GM23338 (cell line): ENCODE data around the gene P2RY6. TPM values are rescaled to one million over a fixed set of nuclear protein-coding genes. Genes with fewer than 3 reads are reported as not detected.

Experiments used
- ATAC-seq: fragments of 200-7000 bp; cut with Tn5 transposase; 3 replicates; pipeline ENCODE4 v1.9.1; 2020
- DNase-seq: peaks from one replicate; pipeline ENCODE4 v3.0.0-alpha.2; 2015; ENCODE audit warnings: low spot score
- H2AFZ ChIP-seq: fragments of 200-600 bp; sonication (generic); 2 replicates; pipeline ENCODE4 v1.8.0; 2016; ENCODE audit warnings: antibody characterized with exemption, mild to moderate bottlenecking, moderate library complexity
- H3F3A ChIP-seq: fragments of 200-600 bp; sonication (generic); replicated peaks from 2 replicates; pipeline ENCODE4 v1.8.0; 2017; ENCODE audit warnings: antibody characterized with exemption, mixed run types, low read depth
- H3K27ac ChIP-seq: fragments of 200-600 bp; sonication (generic); 2 replicates; pipeline ENCODE4 v1.6.1; 2016; ENCODE audit warnings: low read depth
- H3K27me3 ChIP-seq: fragments of 200-600 bp; sonication (generic); 2 replicates; pipeline ENCODE4 v1.8.0; 2016; ENCODE audit warnings: mild to moderate bottlenecking, mixed run types, moderate library complexity; ENCODE audit not compliant: insufficient read depth
- H3K36me3 ChIP-seq: fragments of 200-600 bp; sonication (generic); 2 replicates; pipeline ENCODE4 v1.8.0; 2016; ENCODE audit warnings: mild to moderate bottlenecking; ENCODE audit not compliant: insufficient read depth
- H3K4me1 ChIP-seq: fragments of 200-600 bp; sonication (generic); 2 replicates; pipeline ENCODE4 v1.8.0; 2016; ENCODE audit warnings: mild to moderate bottlenecking, moderate library complexity; ENCODE audit not compliant: insufficient read depth
- H3K4me2 ChIP-seq: fragments of 200-600 bp; sonication (generic); 2 replicates; pipeline ENCODE4 v1.7.1; 2017; ENCODE audit warnings: mixed run types
- H3K4me3 ChIP-seq: fragments of 200-600 bp; sonication (generic); 2 replicates; pipeline ENCODE4 v1.6.1; 2016; ENCODE audit warnings: mixed run types
- H3K79me2 ChIP-seq: fragments of 200-600 bp; sonication (generic); replicated peaks from 2 replicates; pipeline ENCODE4 v1.8.0; 2017; ENCODE audit warnings: mild to moderate bottlenecking; ENCODE audit not compliant: insufficient read depth
- H3K9me2 ChIP-seq: fragments of 200-600 bp; sonication (generic); 2 replicates; pipeline ENCODE4 v1.8.0; 2017; ENCODE audit not compliant: insufficient read depth
- H4K20me1 ChIP-seq: fragments of 200-600 bp; sonication (generic); replicated peaks from 2 replicates; pipeline ENCODE4 v1.8.0; 2017; ENCODE audit warnings: mild to moderate bottlenecking; ENCODE audit not compliant: insufficient read depth
- H3K27ac Mint-ChIP-seq: 2 replicates; pipeline ENCODE4 v1.8.0; 2020; ENCODE audit warnings: inconsistent platforms, mild to moderate bottlenecking, moderate library complexity, mixed read lengths
- H3K27me3 Mint-ChIP-seq: 3 replicates; pipeline ENCODE4 v1.8.0; 2022; ENCODE audit warnings: low read depth, mild to moderate bottlenecking, moderate library complexity, mixed read lengths, inconsistent platforms; ENCODE audit not compliant: insufficient read depth, poor library complexity
- H3K36me3 Mint-ChIP-seq: 3 replicates; pipeline ENCODE4 v1.8.0; 2021; ENCODE audit warnings: low read depth, mild to moderate bottlenecking, inconsistent platforms, moderate library complexity, mixed read lengths
- H3K4me1 Mint-ChIP-seq: 3 replicates; pipeline ENCODE4 v1.8.0; 2020; ENCODE audit warnings: mild to moderate bottlenecking, inconsistent platforms, mixed read lengths
- H3K4me3 Mint-ChIP-seq: 3 replicates; pipeline ENCODE4 v1.8.0; 2021; ENCODE audit warnings: moderate library complexity, mild to moderate bottlenecking, inconsistent platforms, mixed read lengths
- H3K9me3 Mint-ChIP-seq: 3 replicates; pipeline ENCODE4 v1.8.0; 2020; ENCODE audit warnings: moderate library complexity, mild to moderate bottlenecking, inconsistent platforms, mixed read lengths
- CREB1 ChIP-seq: fragments of 250-450 bp; sonication (Bioruptor Pico); IDR thresholded peaks from 2 replicates; pipeline ENCODE4 v1.5.0; 2020; ENCODE audit warnings: low read depth, mild to moderate bottlenecking, moderate library complexity
- EZH2phosphoT487 ChIP-seq: fragments of 200-600 bp; sonication (generic); IDR thresholded peaks from one replicate; pipeline ENCODE4 v1.8.1; 2018; ENCODE audit warnings: antibody characterized with exemption; ENCODE audit not compliant: unreplicated experiment
- JUNB ChIP-seq: IDR thresholded peaks from one replicate; pipeline ENCODE4 v1.6.1; 2016; ENCODE audit warnings: antibody characterized with exemption; ENCODE audit not compliant: unreplicated experiment
- NANOG ChIP-seq: IDR thresholded peaks from 2 replicates; pipeline ENCODE4 v1.6.1; 2016; ENCODE audit warnings: antibody characterized with exemption, borderline replicate concordance
- POLR2AphosphoS5 ChIP-seq: IDR thresholded peaks from 2 replicates; pipeline ENCODE4 v1.6.1; 2016; ENCODE audit warnings: antibody characterized with exemption, low read depth
- ZNF331 ChIP-seq: fragments of 250-450 bp; sonication (Bioruptor Pico); IDR thresholded peaks from 2 replicates; pipeline ENCODE4 v1.5.0; 2020; ENCODE audit warnings: low read depth, mild to moderate bottlenecking, moderate library complexity
- polyA plus RNA-seq: library from polyadenylated mRNA; unstranded; fragments of >200 nt; fragmentation: Nextera tagmentation; extraction: Ambion mirVana; gene quantifications from 2 replicates; pipeline ENCODE4 v1.2.1, GENCODE V29; 2016
- total RNA-seq: library from RNA; depleted of rRNA; stranded (reverse); fragments of >200 nt; shearing (Covaris generic); gene quantifications from 2 replicates; pipeline ENCODE4 v1.2.3, GENCODE V29; 2014
- TF ChIP-seq, protein P1 (sequence below): fragments of 250-450 bp; sonication (Bioruptor Pico); IDR thresholded peaks from 2 replicates; pipeline ENCODE4 v1.5.0; 2020; ENCODE audit warnings: mild to moderate bottlenecking, moderate library complexity
- TF ChIP-seq, protein P2 (sequence below), 2 experiments: fragments of 200-600 bp in 1 of 2; sonication (generic) in 1 of 2; conservative IDR thresholded peaks; 2 replicates each; pipeline versions ENCODE4 v1.5.1 to v1.6.1; 2016 to 2017; ENCODE audit warnings: antibody characterized with exemption in 2 of 2, low read depth in 2 of 2, mild to moderate bottlenecking in 2 of 2, moderate library complexity in 1 of 2

P2RY6 gene
- total and polyA plus RNA-seq, 2 experiments from 2014 or later: not detected

DNA sequence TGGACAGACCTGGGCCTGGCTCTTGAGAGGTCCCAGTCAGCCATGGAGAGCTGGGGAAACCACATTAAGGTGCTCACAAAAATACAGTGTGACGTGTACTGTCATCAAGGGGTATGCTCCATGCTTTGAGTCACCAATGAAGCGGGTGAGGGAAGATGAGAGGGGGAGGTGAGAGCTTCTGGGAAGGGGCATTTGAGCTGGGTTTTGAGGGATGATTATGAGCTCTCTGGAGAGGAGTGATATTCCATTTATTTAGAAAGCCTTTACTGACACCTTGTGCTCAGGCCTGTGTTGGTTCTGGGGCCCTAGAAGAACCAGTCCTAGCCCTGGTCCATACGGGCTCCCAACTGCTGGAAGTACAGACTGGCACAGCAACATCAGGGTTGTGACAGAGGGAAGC is 25.6 kb downstream of the P2RY6 start (continued):
- TF ChIP-seq, protein P1, sequence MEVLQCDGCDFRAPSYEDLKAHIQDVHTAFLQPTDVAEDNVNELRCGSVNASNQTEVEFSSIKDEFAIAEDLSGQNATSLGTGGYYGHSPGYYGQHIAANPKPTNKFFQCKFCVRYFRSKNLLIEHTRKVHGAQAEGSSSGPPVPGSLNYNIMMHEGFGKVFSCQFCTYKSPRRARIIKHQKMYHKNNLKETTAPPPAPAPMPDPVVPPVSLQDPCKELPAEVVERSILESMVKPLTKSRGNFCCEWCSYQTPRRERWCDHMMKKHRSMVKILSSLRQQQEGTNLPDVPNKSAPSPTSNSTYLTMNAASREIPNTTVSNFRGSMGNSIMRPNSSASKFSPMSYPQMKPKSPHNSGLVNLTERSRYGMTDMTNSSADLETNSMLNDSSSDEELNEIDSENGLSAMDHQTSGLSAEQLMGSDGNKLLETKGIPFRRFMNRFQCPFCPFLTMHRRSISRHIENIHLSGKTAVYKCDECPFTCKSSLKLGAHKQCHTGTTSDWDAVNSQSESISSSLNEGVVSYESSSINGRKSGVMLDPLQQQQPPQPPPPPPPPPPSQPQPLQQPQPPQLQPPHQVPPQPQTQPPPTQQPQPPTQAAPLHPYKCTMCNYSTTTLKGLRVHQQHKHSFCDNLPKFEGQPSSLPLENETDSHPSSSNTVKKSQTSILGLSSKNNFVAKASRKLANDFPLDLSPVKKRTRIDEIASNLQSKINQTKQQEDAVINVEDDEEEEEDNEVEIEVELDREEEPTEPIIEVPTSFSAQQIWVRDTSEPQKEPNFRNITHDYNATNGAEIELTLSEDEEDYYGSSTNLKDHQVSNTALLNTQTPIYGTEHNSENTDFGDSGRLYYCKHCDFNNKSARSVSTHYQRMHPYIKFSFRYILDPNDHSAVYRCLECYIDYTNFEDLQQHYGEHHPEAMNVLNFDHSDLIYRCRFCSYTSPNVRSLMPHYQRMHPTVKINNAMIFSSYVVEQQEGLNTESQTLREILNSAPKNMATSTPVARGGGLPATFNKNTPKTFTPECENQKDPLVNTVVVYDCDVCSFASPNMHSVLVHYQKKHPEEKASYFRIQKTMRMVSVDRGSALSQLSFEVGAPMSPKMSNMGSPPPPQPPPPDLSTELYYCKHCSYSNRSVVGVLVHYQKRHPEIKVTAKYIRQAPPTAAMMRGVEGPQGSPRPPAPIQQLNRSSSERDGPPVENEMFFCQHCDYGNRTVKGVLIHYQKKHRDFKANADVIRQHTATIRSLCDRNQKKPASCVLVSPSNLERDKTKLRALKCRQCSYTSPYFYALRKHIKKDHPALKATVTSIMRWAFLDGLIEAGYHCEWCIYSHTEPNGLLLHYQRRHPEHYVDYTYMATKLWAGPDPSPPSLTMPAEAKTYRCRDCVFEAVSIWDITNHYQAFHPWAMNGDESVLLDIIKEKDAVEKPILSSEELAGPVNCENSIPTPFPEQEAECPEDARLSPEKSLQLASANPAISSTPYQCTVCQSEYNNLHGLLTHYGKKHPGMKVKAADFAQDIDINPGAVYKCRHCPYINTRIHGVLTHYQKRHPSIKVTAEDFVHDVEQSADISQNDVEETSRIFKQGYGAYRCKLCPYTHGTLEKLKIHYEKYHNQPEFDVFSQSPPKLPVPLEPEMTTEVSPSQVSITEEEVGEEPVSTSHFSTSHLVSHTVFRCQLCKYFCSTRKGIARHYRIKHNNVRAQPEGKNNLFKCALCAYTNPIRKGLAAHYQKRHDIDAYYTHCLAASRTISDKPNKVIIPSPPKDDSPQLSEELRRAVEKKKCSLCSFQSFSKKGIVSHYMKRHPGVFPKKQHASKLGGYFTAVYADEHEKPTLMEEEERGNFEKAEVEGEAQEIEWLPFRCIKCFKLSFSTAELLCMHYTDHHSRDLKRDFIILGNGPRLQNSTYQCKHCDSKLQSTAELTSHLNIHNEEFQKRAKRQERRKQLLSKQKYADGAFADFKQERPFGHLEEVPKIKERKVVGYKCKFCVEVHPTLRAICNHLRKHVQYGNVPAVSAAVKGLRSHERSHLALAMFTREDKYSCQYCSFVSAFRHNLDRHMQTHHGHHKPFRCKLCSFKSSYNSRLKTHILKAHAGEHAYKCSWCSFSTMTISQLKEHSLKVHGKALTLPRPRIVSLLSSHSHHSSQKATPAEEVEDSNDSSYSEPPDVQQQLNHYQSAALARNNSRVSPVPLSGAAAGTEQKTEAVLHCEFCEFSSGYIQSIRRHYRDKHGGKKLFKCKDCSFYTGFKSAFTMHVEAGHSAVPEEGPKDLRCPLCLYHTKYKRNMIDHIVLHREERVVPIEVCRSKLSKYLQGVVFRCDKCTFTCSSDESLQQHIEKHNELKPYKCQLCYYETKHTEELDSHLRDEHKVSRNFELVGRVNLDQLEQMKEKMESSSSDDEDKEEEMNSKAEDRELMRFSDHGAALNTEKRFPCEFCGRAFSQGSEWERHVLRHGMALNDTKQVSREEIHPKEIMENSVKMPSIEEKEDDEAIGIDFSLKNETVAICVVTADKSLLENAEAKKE (CRISPR knock-in tag): no peak
- TF ChIP-seq ZNF331 (CRISPR knock-in tag): no peak

DNA sequence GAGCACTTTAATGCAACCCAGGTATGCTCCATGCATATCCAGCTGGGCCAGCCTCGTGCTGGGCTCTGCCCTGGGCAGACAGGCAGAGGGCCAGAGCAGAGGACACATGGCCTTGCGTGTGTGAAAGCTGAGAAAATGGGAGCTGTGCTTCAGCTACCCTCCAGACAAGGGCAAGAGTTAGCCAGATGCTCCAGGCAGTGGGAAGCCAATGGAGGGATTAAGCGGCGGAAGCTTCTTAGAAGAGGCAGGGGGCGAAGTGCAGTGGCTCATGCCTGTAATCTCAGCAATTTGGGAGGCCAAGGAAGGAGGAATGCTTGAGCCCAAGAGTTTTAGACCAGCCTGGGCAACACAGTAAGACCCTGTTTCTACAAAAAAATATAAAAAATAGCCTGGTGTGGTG is 26.1 kb downstream of the P2RY6 start:
- Histone ChIP-seq H3K27ac (no peak overlapping the region), H2AFZ (no peak overlapping the region), H3K36me3 (no peaks in the 10 kb centered on the region), H3K79me2 (no peaks in the 10 kb centered on the region), H3K4me3 (no peak overlapping the region), H3K9me2 (no peaks in the 10 kb centered on the region), H4K20me1 (0 out of 2 replicates have a peak, but pooled peaks cover 4% of the 10 kb centered on the region), H3F3A (no peaks in the 10 kb centered on the region), H3K4me2 (no peak overlapping the region), H3K4me1 (no peaks in the 10 kb centered on the region), H3K27me3 (peaks cover 5% of the 10 kb centered on the region; the same call in 1 of the 2 replicates)
- Mint-ChIP-seq H3K27me3 (peaks cover 24% of the 10 kb centered on the region), H3K36me3 (no peaks in the 10 kb centered on the region), H3K4me3 (no peak overlapping the region), H3K4me1 (peaks cover 5% of the 10 kb centered on the region), H3K9me3 (no peaks in the 10 kb centered on the region), H3K27ac (no peak overlapping the region)
- DNase-seq (no peak), ATAC-seq (no peak)
- TF ChIP-seq CREB1 (CRISPR knock-in tag) (no peak), POLR2AphosphoS5 (no peak), EZH2phosphoT487 (no peak), NANOG (no peak), JUNB (no peak)
- TF ChIP-seq, protein P1 (CRISPR knock-in tag): no peak
- TF ChIP-seq, protein P2, sequence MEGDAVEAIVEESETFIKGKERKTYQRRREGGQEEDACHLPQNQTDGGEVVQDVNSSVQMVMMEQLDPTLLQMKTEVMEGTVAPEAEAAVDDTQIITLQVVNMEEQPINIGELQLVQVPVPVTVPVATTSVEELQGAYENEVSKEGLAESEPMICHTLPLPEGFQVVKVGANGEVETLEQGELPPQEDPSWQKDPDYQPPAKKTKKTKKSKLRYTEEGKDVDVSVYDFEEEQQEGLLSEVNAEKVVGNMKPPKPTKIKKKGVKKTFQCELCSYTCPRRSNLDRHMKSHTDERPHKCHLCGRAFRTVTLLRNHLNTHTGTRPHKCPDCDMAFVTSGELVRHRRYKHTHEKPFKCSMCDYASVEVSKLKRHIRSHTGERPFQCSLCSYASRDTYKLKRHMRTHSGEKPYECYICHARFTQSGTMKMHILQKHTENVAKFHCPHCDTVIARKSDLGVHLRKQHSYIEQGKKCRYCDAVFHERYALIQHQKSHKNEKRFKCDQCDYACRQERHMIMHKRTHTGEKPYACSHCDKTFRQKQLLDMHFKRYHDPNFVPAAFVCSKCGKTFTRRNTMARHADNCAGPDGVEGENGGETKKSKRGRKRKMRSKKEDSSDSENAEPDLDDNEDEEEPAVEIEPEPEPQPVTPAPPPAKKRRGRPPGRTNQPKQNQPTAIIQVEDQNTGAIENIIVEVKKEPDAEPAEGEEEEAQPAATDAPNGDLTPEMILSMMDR (conservative IDR thresholded peaks at IDR 0.05; ENCODE audit: low read depth in 2 of 2): no peak
